DND-41 (cell line): Measurements from ENCODE around the gene MTA1.

ENCODE experiments used
- CTCF ChIP-seq: IDR thresholded peaks from 2 replicates; pipeline ENCODE4 v1.5.1; 2012; ENCODE audit warnings: borderline replicate concordance, low read length, moderate library complexity, mild to moderate bottlenecking; ENCODE audit not compliant: poor library complexity, severe bottlenecking; ENCODE audit errors: extremely low read depth
- EZH2 ChIP-seq: IDR thresholded peaks from 3 replicates; pipeline ENCODE4 v1.6.1; 2012; ENCODE audit warnings: borderline replicate concordance, low read depth, mild to moderate bottlenecking, moderate library complexity, low read length, inconsistent platforms; ENCODE audit not compliant: severe bottlenecking

GRCh38 chr14:105422695-105423487 is 3.3 kb downstream of the MTA1 start:
- TF ChIP-seq CTCF (no peak), EZH2 (no peak)
